Keratinocyte (primary cell): ENCODE measurements around the gene CCDC80.

Experiments
- CTCF ChIP-seq, 3 experiments: IDR thresholded peaks in 1 of 3; conservative IDR thresholded peaks in 1 of 3; optimal IDR thresholded peaks in 1 of 3; 2 replicates in 2 of 3; 3 replicates in 1 of 3; pipeline versions ENCODE3 to v1.5.1; 2011; ENCODE audit warnings: low read length in 3 of 3, mild to moderate bottlenecking in 3 of 3, moderate library complexity in 2 of 3, control low read depth in 1 of 3, inconsistent platforms in 1 of 3; ENCODE audit not compliant: insufficient read depth in 2 of 3; ENCODE audit errors: extremely low read depth in 1 of 3
- EZH2 ChIP-seq: IDR thresholded peaks from one replicate; pipeline ENCODE4 v1.6.1; 2012; ENCODE audit warnings: inconsistent platforms, mild to moderate bottlenecking, low read length, moderate library complexity

DNA sequence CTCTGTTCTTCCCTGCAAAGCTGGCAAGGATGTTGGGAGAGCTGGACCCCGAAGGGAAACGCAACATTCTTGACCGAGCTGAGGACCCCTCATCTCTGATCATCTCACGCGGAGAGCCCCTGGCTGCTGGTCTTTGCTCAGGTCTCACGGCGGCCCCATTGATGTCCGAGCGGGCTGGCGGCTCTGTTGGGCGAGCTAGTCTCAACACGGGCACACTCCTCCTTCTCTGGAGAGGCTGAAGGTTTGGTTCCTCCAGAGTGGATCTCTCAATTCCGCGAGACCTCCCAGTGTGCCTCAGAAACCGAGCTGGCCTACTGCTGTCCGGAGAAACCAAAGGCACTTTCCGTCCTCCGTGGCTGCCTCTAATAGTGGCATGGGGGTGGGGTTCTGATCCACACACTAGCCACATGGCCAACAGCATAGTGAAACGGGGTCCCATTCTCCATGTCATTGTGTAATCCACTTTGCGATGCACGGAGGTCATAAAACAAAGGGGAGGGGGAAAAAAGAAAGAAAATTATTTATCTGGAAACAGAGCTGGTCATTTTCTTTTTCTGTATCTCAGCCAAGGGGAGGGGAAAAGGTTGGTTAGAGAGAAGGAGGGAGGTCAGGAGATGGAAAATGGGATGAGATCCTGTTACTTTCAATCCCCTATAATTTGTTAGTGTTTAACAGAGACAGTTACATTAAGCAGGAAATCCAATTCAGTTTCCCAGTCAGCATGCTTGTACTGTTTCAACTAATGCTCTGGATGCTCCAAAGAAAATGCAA lies 1.3 kb downstream of the CCDC80 start:
- no peak for TF ChIP-seq CTCF (optimal IDR thresholded peaks at IDR 0.05 in 1 of 3, IDR thresholded peaks at IDR 0.05 in 1 of 3, conservative IDR thresholded peaks at IDR 0.05 in 1 of 3; ENCODE audit: extremely low read depth in 1 of 3, insufficient read depth in 2 of 3, low read length in 3 of 3)
- TF ChIP-seq EZH2 = no peak
